ENCODE measurements around the gene KANSL3. TPM values are rescaled to one million over a fixed set of nuclear protein-coding genes. Genes with fewer than 3 reads are reported as not detected.

Gene KANSL3
- total RNA-seq, 4 donors from 2014 or later = 20.1 to 39.6 (median 36.0) TPM

DNA sequence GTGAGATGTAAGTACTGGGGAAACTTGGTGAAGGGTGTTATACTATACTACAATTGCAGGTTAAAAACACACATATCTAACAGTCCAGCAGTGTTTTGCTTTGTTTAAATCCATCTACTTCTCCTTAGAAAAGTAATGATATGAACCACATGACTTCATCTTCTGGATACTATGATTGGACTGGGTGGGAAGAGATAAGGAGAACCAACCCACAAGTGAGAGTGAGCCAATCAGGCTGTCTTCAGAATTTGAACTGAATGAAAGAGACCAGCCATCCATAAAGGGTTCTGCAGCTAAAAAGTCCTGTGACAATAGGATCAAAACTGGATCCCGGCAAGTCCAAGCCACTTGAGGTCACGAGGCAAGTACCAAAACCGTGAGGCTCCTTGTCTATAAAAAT, 46.6 kb downstream of the KANSL3 start:
- no peak for DNase-seq (ENCODE audit: low spot score in 2 of 2)
- TF ChIP-seq, protein P1, sequence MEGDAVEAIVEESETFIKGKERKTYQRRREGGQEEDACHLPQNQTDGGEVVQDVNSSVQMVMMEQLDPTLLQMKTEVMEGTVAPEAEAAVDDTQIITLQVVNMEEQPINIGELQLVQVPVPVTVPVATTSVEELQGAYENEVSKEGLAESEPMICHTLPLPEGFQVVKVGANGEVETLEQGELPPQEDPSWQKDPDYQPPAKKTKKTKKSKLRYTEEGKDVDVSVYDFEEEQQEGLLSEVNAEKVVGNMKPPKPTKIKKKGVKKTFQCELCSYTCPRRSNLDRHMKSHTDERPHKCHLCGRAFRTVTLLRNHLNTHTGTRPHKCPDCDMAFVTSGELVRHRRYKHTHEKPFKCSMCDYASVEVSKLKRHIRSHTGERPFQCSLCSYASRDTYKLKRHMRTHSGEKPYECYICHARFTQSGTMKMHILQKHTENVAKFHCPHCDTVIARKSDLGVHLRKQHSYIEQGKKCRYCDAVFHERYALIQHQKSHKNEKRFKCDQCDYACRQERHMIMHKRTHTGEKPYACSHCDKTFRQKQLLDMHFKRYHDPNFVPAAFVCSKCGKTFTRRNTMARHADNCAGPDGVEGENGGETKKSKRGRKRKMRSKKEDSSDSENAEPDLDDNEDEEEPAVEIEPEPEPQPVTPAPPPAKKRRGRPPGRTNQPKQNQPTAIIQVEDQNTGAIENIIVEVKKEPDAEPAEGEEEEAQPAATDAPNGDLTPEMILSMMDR (IDR thresholded peaks at IDR 0.05) = no peak
- TF ChIP-seq POLR2A (IDR thresholded peaks at IDR 0.05) = no peak
- intact Hi-C loops (cut with DNase I; ENCODE audit: low total_unique reads) = no loop called here
- 94 to 98% methylated on average over 3 of the region's 3 CpGs for WGBS, 2 donors
- no peak overlapping the region for H3K4me3 ChIP-seq (ENCODE audit: low read depth, poor library complexity, severe bottlenecking)

DNA sequence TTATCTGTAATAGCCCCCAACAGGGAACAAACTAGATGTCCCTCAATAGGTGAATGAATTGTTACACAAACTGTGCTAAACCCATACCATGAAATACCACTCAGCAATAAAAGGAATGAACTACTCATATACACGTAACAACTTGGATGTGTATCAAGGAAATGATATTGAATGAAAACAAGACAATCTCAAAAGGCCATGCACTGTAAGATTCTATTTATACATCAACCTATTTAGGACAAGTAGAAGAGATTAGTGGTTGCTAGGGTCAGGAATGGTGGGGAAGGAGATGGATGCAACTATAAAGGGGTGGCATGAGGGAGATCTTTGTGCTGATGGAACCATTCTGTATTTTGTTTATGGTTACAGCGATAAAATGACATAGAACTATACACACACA, 47.1 kb downstream of the KANSL3 start:
- 77 to 88% methylated on average over 2 of the region's 2 CpGs for WGBS, 2 donors
- intact Hi-C loops (cut with DNase I; ENCODE audit: low total_unique reads) = no loop called here
- no peak overlapping the region for H3K4me3 ChIP-seq (ENCODE audit: low read depth, poor library complexity, severe bottlenecking)
- no peak for DNase-seq (ENCODE audit: low spot score in 2 of 2)
- TF ChIP-seq, protein P1 (IDR thresholded peaks at IDR 0.05) = no peak
- no peak for TF ChIP-seq POLR2A (IDR thresholded peaks at IDR 0.05)

DNA sequence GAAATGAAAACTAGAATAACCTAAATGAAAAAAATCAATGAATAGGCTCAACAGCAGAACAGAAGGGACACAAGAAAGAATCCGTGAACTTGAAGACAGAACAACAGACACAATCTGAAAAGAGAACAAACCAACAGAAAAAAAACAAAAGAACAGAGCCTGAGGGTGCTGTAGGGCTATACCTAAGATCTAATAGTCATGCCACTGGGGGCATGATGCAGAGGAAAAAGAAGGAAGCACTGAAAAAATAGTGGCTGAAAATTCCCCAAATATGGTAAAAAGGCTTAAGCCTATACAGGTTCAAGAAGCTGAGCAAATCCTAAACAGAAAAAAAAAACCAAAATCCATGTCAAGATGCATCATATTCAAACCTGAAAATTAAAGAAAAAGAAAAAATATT, 50.3 kb downstream of the KANSL3 start:
- WGBS, 2 donors = 91 to 92% methylated on average over 1 of the region's 1 CpG
- intact Hi-C loops (cut with DNase I; ENCODE audit: low total_unique reads) = no loop called here
- no peak for TF ChIP-seq POLR2A (IDR thresholded peaks at IDR 0.05)
- TF ChIP-seq, protein P1 (IDR thresholded peaks at IDR 0.05) = no peak
- DNase-seq (ENCODE audit: low spot score in 2 of 2) = no peak
- H3K4me3 ChIP-seq (ENCODE audit: low read depth, poor library complexity, severe bottlenecking) = no peak overlapping the region

DNA sequence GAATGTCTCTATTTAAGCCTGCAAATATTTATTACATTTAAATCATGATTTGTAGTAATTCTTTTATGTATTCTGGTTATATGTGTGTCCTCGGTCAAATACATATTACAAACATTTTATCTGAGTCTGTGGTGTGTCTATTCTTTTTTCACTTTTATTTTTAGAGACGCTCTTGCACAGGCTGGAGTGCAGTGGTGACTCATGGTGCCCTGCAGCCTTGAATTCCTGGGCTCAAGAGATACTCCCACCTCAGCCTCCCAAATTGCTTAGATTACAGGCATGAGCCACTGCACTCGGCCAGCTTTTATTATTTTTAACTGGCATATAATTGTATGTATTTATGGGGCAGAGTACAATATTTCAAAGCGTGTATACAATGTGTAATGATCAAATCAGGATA, 54.1 kb downstream of the KANSL3 start:
- WGBS, 2 donors = 64 to 65% methylated on average over 4 of the region's 4 CpGs
- no peak for DNase-seq (ENCODE audit: low spot score in 2 of 2)
- H3K4me3 ChIP-seq (ENCODE audit: low read depth, poor library complexity, severe bottlenecking) = no peak overlapping the region
- intact Hi-C loops (cut with DNase I; ENCODE audit: low total_unique reads) = no loop called here
- no peak for TF ChIP-seq POLR2A (IDR thresholded peaks at IDR 0.05)
- TF ChIP-seq, protein P1 (IDR thresholded peaks at IDR 0.05) = no peak

DNA sequence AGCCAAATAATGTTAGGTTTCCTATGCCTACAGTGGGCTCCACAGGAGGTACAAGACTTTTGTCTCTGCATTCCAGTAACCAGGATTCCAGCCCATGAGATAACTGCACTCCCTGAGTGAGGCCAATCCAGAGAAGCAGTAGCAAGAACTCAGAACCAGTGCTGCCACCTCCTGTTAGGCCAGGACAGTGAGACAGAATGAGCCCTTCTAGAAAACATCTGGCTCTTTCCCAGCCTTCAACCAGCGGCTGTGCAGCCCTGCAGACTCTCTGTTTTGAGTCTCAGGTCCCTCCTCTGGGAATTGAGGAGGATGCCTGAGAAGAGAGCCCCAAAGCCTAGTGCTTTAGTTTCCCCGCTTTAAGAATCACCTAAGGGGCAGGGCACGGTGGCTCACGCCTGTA, 57.3 kb downstream of the KANSL3 start:
- TF ChIP-seq POLR2A (IDR thresholded peaks at IDR 0.05) = no peak
- TF ChIP-seq, protein P1 (IDR thresholded peaks at IDR 0.05) = no peak
- intact Hi-C loops (cut with DNase I; ENCODE audit: low total_unique reads) = no loop called here
- H3K4me3 ChIP-seq (ENCODE audit: low read depth, poor library complexity, severe bottlenecking) = no peak overlapping the region
- DNase-seq (ENCODE audit: low spot score in 2 of 2) = no peak
- 87 to 93% methylated on average over 4 of the region's 4 CpGs for WGBS, 2 donors

DNA sequence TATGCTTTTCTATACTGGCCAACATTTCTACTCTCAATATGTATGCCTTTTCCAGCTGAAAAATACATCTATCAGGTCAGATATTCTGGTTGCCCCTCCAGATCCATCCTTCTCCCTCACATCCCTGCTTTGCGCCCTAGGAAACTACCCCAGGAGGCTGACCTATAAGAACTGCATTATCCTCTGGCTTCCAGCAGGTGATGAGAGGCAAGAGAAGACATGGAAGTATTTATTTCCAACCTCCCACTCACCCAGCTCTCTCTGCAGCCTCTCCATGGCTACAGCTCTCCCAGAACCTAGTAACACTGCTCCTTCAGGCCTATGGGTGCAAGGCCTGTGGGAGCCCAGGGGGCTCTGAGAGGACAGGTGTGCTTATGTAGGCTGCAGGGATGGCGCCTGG, 58.7 kb downstream of the KANSL3 start:
- intact Hi-C loops (cut with DNase I; ENCODE audit: low total_unique reads) = no loop called here
- 95 to 97% methylated on average over 2 of the region's 2 CpGs for WGBS, 2 donors

More for the DNA sequence above, 58.7 kb downstream of the KANSL3 start:
- TF ChIP-seq POLR2A (IDR thresholded peaks at IDR 0.05) = no peak
- TF ChIP-seq, protein P1 (IDR thresholded peaks at IDR 0.05) = no peak
- no peak for DNase-seq (ENCODE audit: low spot score in 2 of 2)
- no peak overlapping the region for H3K4me3 ChIP-seq (ENCODE audit: low read depth, poor library complexity, severe bottlenecking)
